ENCODE data around the gene RDH5.

GRCh38 chr12:55738123-55739024 lies 18.2 kb downstream of the RDH5 start:
- no peak for TF ChIP-seq ZNF274 (IDR thresholded peaks at IDR 0.05; ENCODE audit: low read depth, low read length)
- TF ChIP-seq EZH2 (IDR thresholded peaks at IDR 0.05) = no peak
- no peak for TF ChIP-seq JUND (IDR thresholded peaks at IDR 0.05)
- TF ChIP-seq CTCF (IDR thresholded peaks at IDR 0.05 in 2 of 3, conservative IDR thresholded peaks at IDR 0.05 in 1 of 3; ENCODE audit: borderline replicate concordance in 1 of 3, insufficient read depth in 1 of 3, low read depth in 2 of 3, low read length in 2 of 3) = peak; percentile 65 to 93 (median 87)
- TF ChIP-seq POLR2A (IDR thresholded peaks at IDR 0.05; ENCODE audit: borderline replicate concordance, extremely low read depth, insufficient read depth, insufficient read length) = peak; percentile 37
- TF ChIP-seq POLR2AphosphoS5 (IDR thresholded peaks at IDR 0.05; ENCODE audit: low read depth, low read length) = peak; percentile 42
- no peak for TF ChIP-seq EZH2phosphoT487 (IDR thresholded peaks at IDR 0.05; ENCODE audit: borderline replicate concordance)
- no peak for TF ChIP-seq CEBPB (IDR thresholded peaks at IDR 0.05; ENCODE audit: low read depth)
- TF ChIP-seq MAX (IDR thresholded peaks at IDR 0.05) = no peak
- TF ChIP-seq REST (IDR thresholded peaks at IDR 0.05; ENCODE audit: low read depth) = no peak
